T-helper 1 cell treated with Interleukin-12 subunit alpha and Interleukin-12 subunit beta and Interleukin-4 antibody, amounts not matched to agents 30 ng/mL and 1 ng/mL, for 36 hours (primary cell): Measurements from ENCODE around the gene USP4. TPM values are rescaled to one million over a fixed set of nuclear protein-coding genes. Genes with fewer than 3 reads are reported as not detected.

Experiments
- intact Hi-C: fragments of 100-400 bp; cut with micrococcal nuclease; formaldehyde crosslinking; loops from one replicate; pipeline ENCODE4 v1.15.1; 2024
- total RNA-seq: library from RNA; stranded (reverse); gene quantifications from 2 replicates; pipeline ENCODE4 v1.2.3, GENCODE V29; 2022

USP4 gene
- total RNA-seq, 1 donor from 2014 or later: 95.2 TPM

DNA sequence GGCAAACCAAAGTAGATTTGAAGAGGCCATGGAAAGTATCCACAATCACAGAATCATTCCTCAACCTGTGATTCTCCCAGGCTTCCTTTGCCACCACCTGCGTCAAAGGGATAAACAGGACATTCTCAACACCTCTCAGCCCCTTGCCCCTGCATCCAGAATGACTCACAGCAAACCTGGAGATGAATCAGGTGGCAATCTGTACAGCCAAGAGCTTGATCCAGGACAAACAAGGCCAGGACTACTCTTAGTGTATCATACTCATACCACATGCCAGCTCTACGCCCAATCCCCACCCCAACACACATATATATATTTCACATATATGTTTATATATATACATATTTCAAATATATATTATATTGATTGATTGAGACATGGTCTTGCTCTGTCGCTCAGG lies 39.3 kb downstream of the USP4 start:
- intact Hi-C loops: no loop called here

DNA sequence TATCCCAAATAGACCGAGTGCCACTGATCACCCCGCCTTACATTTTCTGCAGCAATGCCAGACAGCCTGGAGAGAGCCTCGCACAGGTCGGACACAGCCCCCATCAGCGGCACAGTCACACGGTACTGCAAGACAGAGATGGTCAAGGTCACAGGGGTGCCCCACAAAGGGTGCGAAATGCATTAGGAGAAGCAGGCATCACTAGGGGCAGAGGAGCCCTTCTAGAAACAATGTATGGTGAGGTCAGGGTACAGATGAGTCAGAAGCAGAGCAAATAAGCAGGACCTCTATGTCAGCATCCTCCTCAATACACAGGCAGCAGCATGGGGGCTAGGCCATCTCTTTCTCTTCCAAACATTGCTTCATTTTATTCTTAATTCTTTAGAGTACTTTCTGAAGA lies 41.3 kb downstream of the USP4 start:
- intact Hi-C loops: loop anchor here (5.0 kb wide), 1 partner anchor 126 kb away; the partner anchor contains the start of gene KLHDC8B

GRCh38 chr3:49296781-49297411 lies 43.0 kb downstream of the USP4 start:
- intact Hi-C loops: loop anchor here (5.0 kb wide), 1 partner anchor 125 kb away; the partner anchor contains the start of gene KLHDC8B

- intact Hi-C loops: loop anchor here (1.0 to 5.0 kb wide), 4 partner anchors 45 to 154 kb away; partner anchors contain the start of genes KLHDC8B and USP4
Observed at GRCh38 chr3:49295489-49296058, 44.3 kb downstream of the USP4 start.

DNA sequence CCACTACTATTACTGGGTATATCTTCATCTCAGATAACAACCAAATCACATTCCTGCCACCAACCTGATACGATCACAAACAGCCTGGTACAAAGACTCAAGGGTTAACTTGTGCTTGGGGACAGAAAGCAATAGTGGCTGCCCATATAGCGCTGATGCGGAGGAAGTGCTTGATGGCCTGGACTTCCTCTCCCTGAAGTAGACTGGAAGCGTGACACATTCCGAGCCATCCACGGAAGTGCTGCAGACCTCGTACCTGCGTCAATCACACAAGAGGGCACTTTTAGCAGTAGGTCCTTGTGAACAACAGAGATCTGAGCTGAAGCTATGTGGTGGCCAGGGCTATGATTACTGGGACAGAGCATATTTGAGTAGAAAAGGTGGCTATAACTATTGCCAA lies 45.5 kb downstream of the USP4 start:
- intact Hi-C loops: loop anchor here (2.0 kb wide), 1 partner anchor 46 kb away; the partner anchor contains the start of gene USP4

- intact Hi-C loops: no loop called here
Observed at GRCh38 chr3:49283997-49284396, 55.9 kb downstream of the USP4 start.

- intact Hi-C loops: no loop called here
Observed at GRCh38 chr3:49279376-49279775, 60.5 kb downstream of the USP4 start.

- intact Hi-C loops: no loop called here
Observed at GRCh38 chr3:49278548-49278947, 61.3 kb downstream of the USP4 start.

GRCh38 chr3:49277383-49277775 lies 62.5 kb downstream of the USP4 start:
- intact Hi-C loops: loop anchor here (2.0 kb wide), 2 partner anchors 107 to 183 kb away; partner anchors contain the start of genes KLHDC8B and QRICH1

DNA sequence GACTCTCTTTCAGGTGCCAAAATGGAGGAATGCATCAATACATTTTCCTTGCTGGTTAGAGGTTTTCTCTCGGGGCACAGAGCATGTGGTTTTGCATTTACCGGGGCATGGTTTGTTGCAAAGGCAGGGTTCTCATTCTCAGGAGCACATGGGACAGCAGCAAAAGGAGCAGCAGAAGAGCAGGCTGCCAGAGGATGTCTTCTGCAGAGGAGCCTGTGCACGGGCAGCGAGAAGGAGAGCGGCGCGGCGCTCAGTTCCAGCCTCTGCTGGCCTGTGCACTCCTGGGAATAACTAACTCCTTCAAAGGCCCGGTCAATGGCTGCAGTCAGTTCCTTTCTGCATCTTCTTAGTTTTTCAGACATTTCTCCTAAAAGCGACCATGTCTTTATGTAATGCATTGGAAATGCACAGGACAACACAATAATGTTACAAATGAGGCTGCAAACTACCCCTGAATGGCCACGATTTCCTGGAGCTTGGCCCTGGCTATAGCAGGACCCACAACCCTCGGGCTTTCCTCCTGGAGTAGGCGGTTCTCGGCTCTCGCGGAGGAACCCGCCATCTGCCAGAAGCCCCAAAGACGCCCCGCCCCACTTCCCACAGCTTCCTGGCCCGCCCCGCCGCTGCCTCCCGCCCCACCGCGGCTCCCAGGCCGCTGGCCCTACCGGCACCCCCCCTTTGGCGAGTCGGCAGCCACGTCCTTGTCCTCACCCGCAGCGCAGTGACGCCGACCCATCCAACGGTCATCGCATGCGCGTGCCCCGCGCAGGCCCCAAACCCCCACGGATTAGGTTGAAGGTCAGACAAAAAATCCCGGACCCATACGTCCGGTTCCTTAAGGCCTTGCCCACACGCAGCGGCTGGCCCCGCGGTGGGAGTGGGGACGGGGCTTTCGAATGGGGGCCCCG lies 63.1 kb downstream of the USP4 start, which contains the start of gene C3orf62:
Gene C3orf62 (minus strand): TSS at position 758 of the 908 bp plus-strand sequence. CDS start 360 bp downstream, at position 398.
- intact Hi-C loops: loop anchor here (2.0 kb wide), 2 partner anchors 106 to 182 kb away; partner anchors contain the start of genes KLHDC8B and QRICH1

GRCh38 chr3:49273825-49274532 lies 65.9 kb downstream of the USP4 start:
- intact Hi-C loops: no loop called here

DNA sequence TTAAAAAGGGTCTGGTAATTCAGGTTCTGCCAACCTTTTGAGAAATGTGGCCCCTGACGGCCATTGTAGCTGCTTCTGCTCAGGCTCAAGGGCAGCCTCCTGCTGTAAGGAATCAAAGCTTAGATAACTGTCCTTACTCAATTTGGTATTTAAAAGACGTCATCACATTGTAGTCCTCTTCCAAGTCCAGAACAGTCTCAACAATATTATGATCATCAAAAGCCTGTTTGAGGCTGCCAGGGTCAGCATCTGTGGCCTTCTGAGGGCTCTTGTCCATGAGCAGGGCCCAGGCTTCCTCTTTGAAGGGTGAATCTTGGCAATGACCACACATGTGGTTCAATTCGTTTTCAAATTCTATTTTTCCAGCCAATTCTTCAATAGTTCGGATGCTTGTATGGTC lies 68.8 kb downstream of the USP4 start:
- intact Hi-C loops: no loop called here

DNA sequence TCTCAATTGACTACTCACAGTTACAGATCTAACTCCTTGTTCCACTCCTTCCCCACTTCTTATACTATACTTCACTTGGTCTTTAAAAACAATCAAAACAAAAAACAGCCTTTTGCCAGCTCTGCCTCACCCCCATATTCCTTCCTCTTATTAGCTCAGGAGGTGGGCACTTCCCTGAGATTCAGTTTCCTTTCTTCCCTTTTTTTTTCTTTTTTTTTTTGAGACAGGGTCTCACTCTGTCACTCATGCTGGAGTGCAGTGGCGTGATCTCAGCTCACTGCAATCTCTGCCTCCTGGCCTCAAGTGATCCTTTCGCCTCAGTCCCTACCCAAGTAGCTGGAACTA lies 69.7 kb downstream of the USP4 start:
- intact Hi-C loops: no loop called here

DNA sequence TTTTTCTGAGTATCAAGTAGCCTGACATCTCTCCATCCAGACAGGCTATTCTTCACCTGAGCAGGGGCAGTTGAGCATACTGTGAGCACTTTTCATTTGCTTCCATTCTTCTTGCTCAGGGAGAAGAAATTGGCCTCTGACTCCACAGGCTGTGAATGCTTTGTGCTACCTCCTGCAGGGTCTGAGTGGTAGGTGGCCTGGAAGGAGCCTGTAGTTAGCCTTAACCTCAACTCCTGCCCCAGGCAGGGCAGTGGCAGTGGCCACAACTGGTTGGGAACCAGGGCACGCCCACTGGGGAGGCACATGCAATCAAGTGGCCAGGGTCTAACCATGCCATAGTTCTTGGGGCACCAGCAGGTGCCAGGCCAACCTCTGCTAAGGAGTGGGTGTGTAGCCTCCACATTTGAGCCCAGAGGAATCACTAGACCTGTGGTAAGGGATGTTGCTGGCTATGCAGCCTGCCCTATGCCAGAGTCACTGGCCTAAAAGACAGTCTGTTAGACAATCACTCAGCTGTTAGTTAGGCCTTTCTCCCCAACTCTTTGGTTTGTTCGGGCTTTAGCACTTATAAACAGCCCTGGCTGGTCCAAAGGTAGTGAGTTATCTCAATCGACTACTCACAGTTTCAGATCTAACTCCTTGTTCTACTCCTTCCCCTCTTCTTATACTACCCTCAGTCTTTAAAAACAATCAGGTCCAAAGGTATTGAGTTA lies 70.3 kb downstream of the USP4 start:
- intact Hi-C loops: no loop called here

DNA sequence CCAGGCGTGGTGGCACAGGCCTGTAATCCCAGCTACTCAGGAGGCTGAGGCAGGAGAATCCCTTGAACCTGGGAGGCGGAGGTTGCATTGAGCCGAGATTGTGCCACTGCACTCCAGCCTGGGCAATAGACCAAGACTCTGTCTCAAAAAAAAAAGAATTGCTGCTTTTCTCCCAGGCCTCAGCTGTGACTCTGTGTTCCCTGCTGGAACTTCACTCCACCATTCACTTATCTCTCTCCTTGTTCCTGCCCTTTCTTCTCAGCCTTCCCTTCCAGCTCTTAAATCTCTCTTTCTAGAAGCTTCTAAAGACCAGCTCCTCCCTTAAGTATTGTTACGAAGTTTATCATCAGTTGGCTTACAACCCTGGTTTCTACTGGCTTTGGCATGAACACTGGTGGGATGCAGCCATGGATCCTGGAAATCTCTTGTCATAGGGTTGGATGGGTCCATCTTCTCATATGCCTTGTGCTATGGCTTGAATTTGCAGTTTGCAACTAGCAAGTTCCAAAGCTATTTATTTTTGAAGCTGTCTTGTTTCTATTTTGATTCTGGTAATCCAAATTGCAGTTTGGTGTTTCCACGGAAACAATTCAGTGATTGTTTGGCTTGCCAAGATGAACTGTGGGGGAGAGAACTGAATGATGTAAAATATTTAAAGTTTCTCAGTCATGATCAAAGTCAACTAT lies 73.3 kb downstream of the USP4 start:
- intact Hi-C loops: no loop called here

DNA sequence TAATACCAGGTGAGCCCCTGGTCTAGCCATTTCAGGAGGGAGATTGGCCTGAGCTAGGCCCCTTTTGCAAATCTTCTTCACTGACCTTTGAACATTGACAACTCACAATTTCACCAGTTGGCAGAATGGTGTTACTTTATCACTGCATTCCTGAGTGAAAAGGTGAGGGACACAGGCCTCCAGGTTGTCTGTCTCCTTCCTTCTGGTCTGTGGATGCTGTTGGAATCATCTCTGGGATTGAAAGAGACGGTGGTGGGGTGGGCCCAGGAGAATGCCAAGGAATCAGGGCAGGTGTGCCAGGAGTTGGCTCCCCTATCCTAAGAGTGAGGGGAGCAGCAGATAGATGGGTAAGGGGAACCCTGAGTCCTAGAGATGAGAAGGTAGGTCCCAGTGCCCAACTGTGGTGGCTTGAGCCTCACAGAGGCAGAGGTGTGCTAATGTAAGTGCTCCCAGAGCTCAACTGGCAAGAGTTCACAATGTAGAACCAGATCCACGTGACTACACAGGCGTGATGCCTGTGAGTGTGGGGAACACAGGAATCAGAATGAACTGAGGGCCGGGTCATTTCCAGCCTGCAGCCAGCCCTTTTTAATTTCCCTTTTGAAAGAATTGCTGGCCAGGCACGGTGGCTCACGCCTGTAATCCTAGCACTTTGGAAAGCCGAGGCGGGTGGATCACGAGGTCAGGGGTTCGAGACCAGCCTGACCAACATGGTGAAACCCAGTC lies 74.0 kb downstream of the USP4 start:
- intact Hi-C loops: no loop called here

- intact Hi-C loops: no loop called here
Observed at GRCh38 chr3:49263159-49263889, 76.5 kb downstream of the USP4 start.

- intact Hi-C loops: no loop called here
Observed at GRCh38 chr3:49260806-49261324, 79.0 kb downstream of the USP4 start.
